ENCODE data around the gene ALDH16A1. TPM values are rescaled to one million over a fixed set of nuclear protein-coding genes. Genes with fewer than 3 reads are reported as not detected.

Gene ALDH16A1
- total and polyA plus RNA-seq, 2 donors (not counting 1 experiment from before 2014, with no cell fraction given): 65.8 to 105 TPM

GRCh38 chr19:49514151-49514550, 61.1 kb downstream of the ALDH16A1 start:
- Histone ChIP-seq H3K9ac (ENCODE audit: low read length) (no peak overlapping the region), H3K36me3 (replicated peaks in 1 of 2; ENCODE audit: control extremely low read depth in 1 of 2, control insufficient read depth in 1 of 2, extremely low read depth in 1 of 2, insufficient read depth in 2 of 2, low read length in 1 of 2) (no peaks in the 10 kb centered on the region), H3K9me3 (ENCODE audit: control extremely low read depth in 1 of 3, control insufficient read depth in 2 of 3, insufficient read depth in 1 of 3, low read length in 2 of 3) (no peaks in the 10 kb centered on the region), H3K4me3 (ENCODE audit: control extremely low read depth in 1 of 5, extremely low read depth in 1 of 5, insufficient read depth in 1 of 5, low read depth in 2 of 5, low read length in 4 of 5) (no peak overlapping the region), H3K79me2 (ENCODE audit: control insufficient read depth, insufficient read depth, low read length) (no peaks in the 10 kb centered on the region), H2AFZ (ENCODE audit: insufficient read depth, low read depth, low read length, poor library complexity, severe bottlenecking) (peak overlapping the region; percentile 95), H3K27me3 (replicated peaks in 1 of 4; ENCODE audit: control extremely low read depth in 1 of 4, control insufficient read depth in 3 of 4, insufficient read depth in 4 of 4, low read length in 3 of 4) (no peaks in the 10 kb centered on the region), H3K27ac (ENCODE audit: low read length in 2 of 2) (no peak overlapping the region), H4K20me1 (ENCODE audit: control insufficient read depth, insufficient read depth, low read length, poor library complexity, severe bottlenecking) (no peaks in the 10 kb centered on the region), H3K4me1 (ENCODE audit: control insufficient read depth in 2 of 2, insufficient read depth in 2 of 2, low read length in 2 of 2) (peaks cover 26 to 34% of the 10 kb centered on the region in 2 donors), H3K4me2 (replicated peaks; ENCODE audit: low read depth, low read length, poor library complexity, severe bottlenecking) (peak overlapping the region; percentile 96)
- 94% methylated on average over 21 of the region's 21 CpGs for WGBS (ENCODE audit: insufficient coverage)
- ChIA-PET POLR2A (interaction anchor here (0.6 kb wide), 2 partner anchors 13 to 24 kb away, joined by 5 to 7 read pairs; partner anchors contain the start of gene RCN3), CTCF (interaction anchor here (1.4 to 1.5 kb wide), 3 partner anchors 9 to 33 kb away, joined by 4 to 9 read pairs (median 6); no protein-coding TSS in a partner anchor)
- H3K27ac Mint-ChIP-seq: peak overlapping the region; percentile 87
- peak overlapping the region; percentile 88 for H3K4me3 Mint-ChIP-seq
- H3K9me3 Mint-ChIP-seq (ENCODE audit: insufficient read depth): no peaks in the 10 kb centered on the region
- peaks cover 40% of the 10 kb centered on the region for H3K4me1 Mint-ChIP-seq
- TF ChIP-seq CTCF (IDR thresholded peaks at IDR 0.05): no peak
- no peak for TF ChIP-seq EZH2 (IDR thresholded peaks at IDR 0.05; ENCODE audit: borderline replicate concordance, insufficient read depth, low read depth, low read length, poor library complexity, severe bottlenecking)
- ATAC-seq (ENCODE audit: low read depth): no peak
- intact Hi-C loops (cut with micrococcal nuclease): no loop called here
- no peaks in the 10 kb centered on the region for H3K27me3 Mint-ChIP-seq
- no peak for DNase-seq

- ATAC-seq (ENCODE audit: low read depth): no peak
These were observed 62.7 kb downstream of the ALDH16A1 start for GRCh38 chr19:49515767-49516166.

More at GRCh38 chr19:49515767-49516166, 62.7 kb downstream of the ALDH16A1 start:
- Histone ChIP-seq H3K27ac (ENCODE audit: low read length in 2 of 2) (no peak overlapping the region), H3K79me2 (ENCODE audit: control insufficient read depth, insufficient read depth, low read length) (no peaks in the 10 kb centered on the region), H3K4me3 (ENCODE audit: control extremely low read depth in 1 of 5, extremely low read depth in 1 of 5, insufficient read depth in 1 of 5, low read depth in 2 of 5, low read length in 4 of 5) (no peak overlapping the region), H3K4me2 (replicated peaks; ENCODE audit: low read depth, low read length, poor library complexity, severe bottlenecking) (no peak overlapping the region), H3K9ac (ENCODE audit: low read length) (no peak overlapping the region), H4K20me1 (ENCODE audit: control insufficient read depth, insufficient read depth, low read length, poor library complexity, severe bottlenecking) (no peaks in the 10 kb centered on the region), H3K36me3 (replicated peaks in 1 of 2; ENCODE audit: control extremely low read depth in 1 of 2, control insufficient read depth in 1 of 2, extremely low read depth in 1 of 2, insufficient read depth in 2 of 2, low read length in 1 of 2) (no peaks in the 10 kb centered on the region), H2AFZ (ENCODE audit: insufficient read depth, low read depth, low read length, poor library complexity, severe bottlenecking) (no peak overlapping the region), H3K27me3 (replicated peaks in 1 of 4; ENCODE audit: control extremely low read depth in 1 of 4, control insufficient read depth in 3 of 4, insufficient read depth in 4 of 4, low read length in 3 of 4) (no peaks in the 10 kb centered on the region), H3K4me1 (ENCODE audit: control insufficient read depth in 2 of 2, insufficient read depth in 2 of 2, low read length in 2 of 2) (peaks cover 26 to 34% of the 10 kb centered on the region in 2 donors), H3K9me3 (ENCODE audit: control extremely low read depth in 1 of 3, control insufficient read depth in 2 of 3, insufficient read depth in 1 of 3, low read length in 2 of 3) (no peaks in the 10 kb centered on the region)
- Mint-ChIP-seq H3K27me3 (no peaks in the 10 kb centered on the region), H3K4me1 (peaks cover 36% of the 10 kb centered on the region), H3K9me3 (ENCODE audit: insufficient read depth) (no peaks in the 10 kb centered on the region), H3K27ac (no peak overlapping the region), H3K4me3 (peak overlapping the region; percentile 38)
- no peak for DNase-seq
- TF ChIP-seq EZH2 (IDR thresholded peaks at IDR 0.05; ENCODE audit: borderline replicate concordance, insufficient read depth, low read depth, low read length, poor library complexity, severe bottlenecking): no peak
- TF ChIP-seq CTCF (IDR thresholded peaks at IDR 0.05): no peak
- intact Hi-C loops (cut with micrococcal nuclease): no loop called here
- ChIA-PET CTCF (interaction anchor here (1.4 to 1.7 kb wide), 2 partner anchors 9 to 31 kb away, joined by 5 to 13 read pairs; no protein-coding TSS in a partner anchor), POLR2A (no interaction called here)
- 50% methylated on average over 4 of the region's 4 CpGs for WGBS (ENCODE audit: insufficient coverage)

Data from B cell (primary cell).